Left lung (tissue), 10 donors: ENCODE measurements around the gene FHIP2A. TPM values are rescaled to one million over a fixed set of nuclear protein-coding genes. Genes with fewer than 3 reads are reported as not detected.

ENCODE experiments used
- ATAC-seq: fragments of 200-7000 bp; cut with Tn5 transposase; one replicate; pipeline ENCODE4 v1.9.1; 2020; ENCODE audit warnings: moderate library complexity
- DNase-seq, 4 donors: peaks; one replicate each; pipeline ENCODE4 v3.0.0-alpha.2; 2013 to 2020
- H3K27ac ChIP-seq, 2 donors: fragments of 200-600 bp; sonication (generic) in 1 of 2; one replicate each; pipeline versions ENCODE4 v1.5.0 to v1.8.0; 2020 to 2021
- H3K27me3 ChIP-seq, 2 donors: fragments of 200-600 bp; sonication (generic) in 1 of 2; one replicate each; pipeline versions ENCODE4 v1.5.0 to v1.8.0; 2020 to 2021
- H3K36me3 ChIP-seq, 2 donors: fragments of 200-600 bp; sonication (generic) in 1 of 2; one replicate each; pipeline versions ENCODE4 v1.5.0 to v1.8.0; 2020 to 2021
- H3K4me1 ChIP-seq, 2 donors: fragments of 200-600 bp; one replicate each; pipeline ENCODE4 v1.8.0; 2021
- H3K4me3 ChIP-seq, 2 donors: fragments of 200-600 bp; sonication (generic) in 1 of 2; one replicate each; pipeline versions ENCODE4 v1.5.0 to v1.8.0; 2020 to 2021; ENCODE audit warnings: mild to moderate bottlenecking in 1 of 2
- H3K9me3 ChIP-seq, 2 donors: fragments of 200-600 bp; sonication (generic) in 1 of 2; one replicate each; pipeline versions ENCODE4 v1.5.0 to v1.8.0; 2020 to 2021
- intact Hi-C, 2 donors: fragments of 100-400 bp; cut with DNase I; formaldehyde crosslinking; loops; one replicate each; pipeline versions ENCODE4 v1.11.2 to v1.14.2; 2022
- polyA plus RNA-seq, 6 donors: library from polyadenylated mRNA; unstranded; fragments of 120-200 nt; gene quantifications; one replicate each; pipeline ENCODE4 v1.2.1, GENCODE V29; 2013; ENCODE audit not compliant: insufficient read length in 6 of 6
- total RNA-seq, 2 donors: library from RNA; stranded (reverse); fragmentation: NEBNext Ultra II Directional; extraction: Animal tissue kit (Norgen Biotek cat#: 25700); gene quantifications; one replicate each; pipeline ENCODE4 v1.2.1, GENCODE V29; 2021
- TF ChIP-seq, protein P1 (sequence below), 2 donors: fragments of 200-600 bp; sonication (generic) in 1 of 2; IDR thresholded peaks; one replicate each; pipeline versions ENCODE4 v1.5.0 to v1.8.0; 2021; ENCODE audit warnings: antibody characterized with exemption in 2 of 2
- donor health status: DM: no; HTN: yes; CAD: no.
- donor health status: DM: no; HTN: no; CAD: no.

FHIP2A gene
- total and polyA plus RNA-seq, 8 donors = 27.7 to 49.9 (median 42.1) TPM

DNA sequence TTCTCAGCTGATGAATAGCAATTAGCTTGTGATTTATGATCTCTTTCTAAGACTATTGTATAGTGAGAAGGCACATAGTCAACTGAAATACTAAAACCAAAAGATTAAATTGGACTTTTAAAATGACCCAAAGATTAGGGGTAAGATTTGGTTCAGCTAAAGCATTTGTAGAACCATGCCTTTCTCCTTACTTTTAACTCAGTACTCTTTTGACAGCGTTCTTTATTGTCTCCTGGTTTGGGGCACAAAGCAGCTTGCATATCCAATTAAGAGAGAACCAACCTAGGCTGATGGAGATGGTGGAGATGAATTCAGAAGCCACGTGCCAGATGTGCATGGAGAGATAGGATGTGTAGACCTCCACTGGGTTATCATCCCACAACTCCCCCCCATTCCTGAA lies 45.8 kb downstream of the FHIP2A start:
- TF ChIP-seq, protein P1, sequence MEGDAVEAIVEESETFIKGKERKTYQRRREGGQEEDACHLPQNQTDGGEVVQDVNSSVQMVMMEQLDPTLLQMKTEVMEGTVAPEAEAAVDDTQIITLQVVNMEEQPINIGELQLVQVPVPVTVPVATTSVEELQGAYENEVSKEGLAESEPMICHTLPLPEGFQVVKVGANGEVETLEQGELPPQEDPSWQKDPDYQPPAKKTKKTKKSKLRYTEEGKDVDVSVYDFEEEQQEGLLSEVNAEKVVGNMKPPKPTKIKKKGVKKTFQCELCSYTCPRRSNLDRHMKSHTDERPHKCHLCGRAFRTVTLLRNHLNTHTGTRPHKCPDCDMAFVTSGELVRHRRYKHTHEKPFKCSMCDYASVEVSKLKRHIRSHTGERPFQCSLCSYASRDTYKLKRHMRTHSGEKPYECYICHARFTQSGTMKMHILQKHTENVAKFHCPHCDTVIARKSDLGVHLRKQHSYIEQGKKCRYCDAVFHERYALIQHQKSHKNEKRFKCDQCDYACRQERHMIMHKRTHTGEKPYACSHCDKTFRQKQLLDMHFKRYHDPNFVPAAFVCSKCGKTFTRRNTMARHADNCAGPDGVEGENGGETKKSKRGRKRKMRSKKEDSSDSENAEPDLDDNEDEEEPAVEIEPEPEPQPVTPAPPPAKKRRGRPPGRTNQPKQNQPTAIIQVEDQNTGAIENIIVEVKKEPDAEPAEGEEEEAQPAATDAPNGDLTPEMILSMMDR (IDR thresholded peaks at IDR 0.05) = no peak
- H3K27ac ChIP-seq = no peak overlapping the region

DNA sequence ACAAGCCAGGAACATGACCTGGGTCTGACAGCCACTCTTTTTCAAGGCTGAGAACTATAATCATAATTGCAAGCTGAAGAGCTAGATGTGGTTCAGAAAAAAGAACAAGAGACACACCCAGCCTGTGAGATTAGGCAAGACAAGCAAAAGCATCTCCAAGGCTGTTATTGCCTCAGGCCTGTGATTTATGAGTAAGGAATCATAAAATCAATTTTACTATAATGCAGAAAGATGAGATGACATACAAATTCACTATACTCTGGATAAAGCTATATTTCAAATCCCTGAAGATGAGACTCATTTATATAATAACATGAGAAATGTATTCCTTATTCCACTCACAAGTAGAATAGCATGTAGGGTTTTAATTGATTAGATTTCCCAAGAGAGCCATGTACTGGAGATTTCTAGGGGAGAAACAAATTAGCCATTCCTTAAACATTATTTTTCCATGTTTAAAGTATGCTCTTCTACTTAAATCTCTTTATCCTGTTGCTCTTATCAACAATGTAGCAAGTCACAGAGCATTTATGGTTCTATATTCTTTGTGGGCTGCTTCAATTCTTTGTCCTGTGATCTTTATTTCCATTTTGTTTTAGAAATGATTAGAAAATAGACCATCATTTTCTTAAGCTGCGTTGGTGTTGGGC lies 47.4 kb downstream of the FHIP2A start:
- ATAC-seq (no peak), DNase-seq (no peak)
- no peaks in the 10 kb centered on the region for H3K9me3 ChIP-seq
- H3K27me3 ChIP-seq = no peaks in the 10 kb centered on the region
- TF ChIP-seq, protein P1 (IDR thresholded peaks at IDR 0.05) = no peak
- intact Hi-C loops = no loop called here
- H3K36me3 ChIP-seq = peaks cover 0 to 24% of the 10 kb centered on the region in 2 donors
- H3K4me3 ChIP-seq = no peak overlapping the region
- no peaks in the 10 kb centered on the region for H3K4me1 ChIP-seq
- H3K27ac ChIP-seq = peak overlapping the region in 1 of 2 donors; percentile 24

More for the DNA sequence above, 45.8 kb downstream of the FHIP2A start:
- Histone ChIP-seq H3K4me1 (no peaks in the 10 kb centered on the region), H3K4me3 (no peak overlapping the region), H3K36me3 (peaks cover 0 to 36% of the 10 kb centered on the region in 2 donors), H3K27me3 (no peaks in the 10 kb centered on the region), H3K9me3 (no peaks in the 10 kb centered on the region)
- no peak for DNase-seq
- intact Hi-C loops = no loop called here
- ATAC-seq = no peak

DNA sequence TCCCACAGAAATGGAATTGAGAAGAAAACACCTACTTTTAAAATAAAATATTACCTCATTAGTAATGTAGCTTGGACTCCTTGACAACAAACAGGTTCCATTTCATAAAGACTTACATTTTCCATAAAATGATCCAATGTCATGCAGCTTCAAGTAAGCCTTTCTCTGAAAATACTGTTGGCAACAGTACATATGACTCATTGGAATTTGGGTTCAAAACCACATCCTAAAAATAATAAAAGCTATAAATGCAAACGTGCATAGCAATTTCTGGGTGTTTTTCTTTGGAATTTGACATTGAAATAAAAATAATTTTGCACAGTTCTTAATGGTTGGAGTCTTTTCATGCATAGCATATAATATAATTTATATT lies 47.9 kb downstream of the FHIP2A start:
- TF ChIP-seq, protein P1 (IDR thresholded peaks at IDR 0.05) = no peak
- H3K27me3 ChIP-seq = no peaks in the 10 kb centered on the region
- no peak for DNase-seq
- H3K4me3 ChIP-seq = no peak overlapping the region
- ATAC-seq = no peak
- H3K36me3 ChIP-seq = peaks cover 0 to 19% of the 10 kb centered on the region in 2 donors
- intact Hi-C loops = no loop called here
- H3K4me1 ChIP-seq = no peaks in the 10 kb centered on the region
- H3K27ac ChIP-seq = no peak overlapping the region
- H3K9me3 ChIP-seq = no peaks in the 10 kb centered on the region

DNA sequence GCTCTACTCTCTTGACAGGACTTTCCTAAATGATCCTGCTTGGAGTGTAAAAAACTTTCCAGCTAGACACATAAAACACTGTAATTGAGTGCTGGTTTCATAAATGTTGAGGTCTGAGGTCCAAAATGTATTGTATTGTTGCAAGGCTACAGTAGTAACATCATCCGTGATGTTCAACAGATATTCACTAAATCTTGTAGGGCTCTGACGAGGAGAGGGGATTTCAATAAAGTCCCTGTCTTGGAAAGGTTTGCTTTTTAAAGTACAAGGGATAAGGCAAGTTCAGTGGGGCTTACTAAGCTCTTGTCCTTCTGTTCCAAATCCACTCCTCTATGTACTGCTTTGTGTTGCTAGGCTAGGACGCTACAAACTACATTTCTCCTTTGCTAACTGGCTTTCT lies 48.9 kb downstream of the FHIP2A start:
- H3K4me1 ChIP-seq = peaks cover 0 to 7% of the 10 kb centered on the region in 2 donors
- TF ChIP-seq, protein P1 (IDR thresholded peaks at IDR 0.05) = no peak
- DNase-seq (no peak), ATAC-seq (no peak)
- no peak overlapping the region for H3K4me3 ChIP-seq
- intact Hi-C loops = loop anchor here in 1 of 2 donors (10.0 kb wide), 1 partner anchor 254 kb away; no protein-coding TSS in a partner anchor
- H3K27me3 ChIP-seq = no peaks in the 10 kb centered on the region
- H3K27ac ChIP-seq = no peak overlapping the region
- H3K36me3 ChIP-seq = peaks cover 0 to 9% of the 10 kb centered on the region in 2 donors
- no peaks in the 10 kb centered on the region for H3K9me3 ChIP-seq

GRCh38 chr10:114871379-114871778 lies 49.8 kb downstream of the FHIP2A start:
- no peaks in the 10 kb centered on the region for H3K27me3 ChIP-seq

More at GRCh38 chr10:114871379-114871778, 49.8 kb downstream of the FHIP2A start:
- intact Hi-C loops = loop anchor here in 1 of 2 donors (10.0 kb wide), 1 partner anchor 253 kb away; no protein-coding TSS in a partner anchor
- TF ChIP-seq, protein P1 (IDR thresholded peaks at IDR 0.05) = no peak
- Histone ChIP-seq H3K4me3 (no peak overlapping the region), H3K4me1 (peaks cover 0 to 8% of the 10 kb centered on the region in 2 donors), H3K27ac (no peak overlapping the region), H3K9me3 (no peaks in the 10 kb centered on the region), H3K36me3 (no peaks in the 10 kb centered on the region)
- DNase-seq (no peak), ATAC-seq (no peak)

Other genes starting within 250 kb of the FHIP2A start
- gene ABLIM1, start 163.5 kb upstream of the FHIP2A start, total RNA-seq = 100 to 1,000 TPM in 1 of 2 donors, 10 to 100 TPM in 1; 80.5 to 195 TPM
- 10 to 100 TPM; 52.7 to 71.7 (median 63.0) TPM for gene ABLIM1, start 163.5 kb upstream of the FHIP2A start, polyA plus RNA-seq
- gene TRUB1, start 116.4 kb downstream of the FHIP2A start, total RNA-seq = 10 to 100 TPM; 11.8 to 14.7 TPM
- 10 to 100 TPM; 26.6 to 31.5 (median 29.3) TPM for gene TRUB1, start 116.4 kb downstream of the FHIP2A start, polyA plus RNA-seq